ENCODE measurements around the gene ACP2. TPM values are rescaled to one million over a fixed set of nuclear protein-coding genes. Genes with fewer than 3 reads are reported as not detected.

The ACP2 gene
- total RNA-seq, 2 donors from 2014 or later, result 94.6 to 104 TPM

GRCh38 chr11:47270331-47271271, 22.0 kb upstream of the ACP2 start:
- intact Hi-C loops (cut with DNase I), result loop anchor here (10.0 kb wide), 1 partner anchor 154 kb away; the partner anchor contains the start of gene PSMC3
- peaks cover 12% of the 10 kb centered on the region for H3K4me1 ChIP-seq (replicated peaks)
- DNase-seq (ENCODE audit: low spot score), result peak; percentile 17

GRCh38 chr11:47269829-47270305, 21.3 kb upstream of the ACP2 start, which contains the start of gene MADD:
Gene MADD, plus strand, starts transcription at chr11:47270133.
- TF ChIP-seq POLR2AphosphoS5 (IDR thresholded peaks at IDR 0.05) (no peak), POLR2A (IDR thresholded peaks at IDR 0.05) (peak; percentile 66)
- TF ChIP-seq, protein P1, sequence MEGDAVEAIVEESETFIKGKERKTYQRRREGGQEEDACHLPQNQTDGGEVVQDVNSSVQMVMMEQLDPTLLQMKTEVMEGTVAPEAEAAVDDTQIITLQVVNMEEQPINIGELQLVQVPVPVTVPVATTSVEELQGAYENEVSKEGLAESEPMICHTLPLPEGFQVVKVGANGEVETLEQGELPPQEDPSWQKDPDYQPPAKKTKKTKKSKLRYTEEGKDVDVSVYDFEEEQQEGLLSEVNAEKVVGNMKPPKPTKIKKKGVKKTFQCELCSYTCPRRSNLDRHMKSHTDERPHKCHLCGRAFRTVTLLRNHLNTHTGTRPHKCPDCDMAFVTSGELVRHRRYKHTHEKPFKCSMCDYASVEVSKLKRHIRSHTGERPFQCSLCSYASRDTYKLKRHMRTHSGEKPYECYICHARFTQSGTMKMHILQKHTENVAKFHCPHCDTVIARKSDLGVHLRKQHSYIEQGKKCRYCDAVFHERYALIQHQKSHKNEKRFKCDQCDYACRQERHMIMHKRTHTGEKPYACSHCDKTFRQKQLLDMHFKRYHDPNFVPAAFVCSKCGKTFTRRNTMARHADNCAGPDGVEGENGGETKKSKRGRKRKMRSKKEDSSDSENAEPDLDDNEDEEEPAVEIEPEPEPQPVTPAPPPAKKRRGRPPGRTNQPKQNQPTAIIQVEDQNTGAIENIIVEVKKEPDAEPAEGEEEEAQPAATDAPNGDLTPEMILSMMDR (IDR thresholded peaks at IDR 0.05), result peak in 1 of 4 experiments; percentile 7
- intact Hi-C loops (cut with DNase I), result loop anchor here (2.0 to 10.0 kb wide), 2 partner anchors 93 to 155 kb away; partner anchors contain the start of genes ARFGAP2 and PSMC3
- peak within 1 kb of the TSS; percentile 69 to 90 for H3K4me3 ChIP-seq
- DNase-seq (ENCODE audit: low spot score), result peak; percentile 70
- no peaks in the 10 kb centered on the region for H3K27me3 ChIP-seq (replicated peaks; ENCODE audit: insufficient read depth)
- H3K36me3 ChIP-seq, result peaks cover 0 to 2% of the 10 kb centered on the region in 2 donors
- H3K27ac ChIP-seq, result peak within 1 kb of the TSS; percentile 97
- H3K9me3 ChIP-seq, result no peaks in the 10 kb centered on the region
- H3K4me1 ChIP-seq (replicated peaks), result peaks cover 12% of the 10 kb centered on the region
- WGBS, result 0% methylated on average over 28 of the region's 57 CpGs

More at GRCh38 chr11:47270331-47271271, 22.0 kb upstream of the ACP2 start:
- Histone ChIP-seq H3K4me3 (peak overlapping the region; percentile 69 to 90), H3K27ac (peak overlapping the region; percentile 97), H3K36me3 (peaks cover 4 to 7% of the 10 kb centered on the region in 2 donors), H3K27me3 (replicated peaks; ENCODE audit: insufficient read depth) (no peaks in the 10 kb centered on the region), H3K9me3 (no peaks in the 10 kb centered on the region)
- TF ChIP-seq, protein P1 (IDR thresholded peaks at IDR 0.05), result peak in 1 of 4 experiments; percentile 8
- TF ChIP-seq POLR2AphosphoS5 (IDR thresholded peaks at IDR 0.05), result peak; percentile 15
- TF ChIP-seq POLR2A (IDR thresholded peaks at IDR 0.05), result no peak
- WGBS, result 2% methylated on average over 34 of the region's 34 CpGs

GRCh38 chr11:47269002-47269828, 20.6 kb upstream of the ACP2 start:
- TF ChIP-seq POLR2A (IDR thresholded peaks at IDR 0.05), result no peak
- TF ChIP-seq, protein P1 (IDR thresholded peaks at IDR 0.05), result peak in 2 of 4 experiments; percentile 50 to 56
- TF ChIP-seq POLR2AphosphoS5 (IDR thresholded peaks at IDR 0.05), result peak; percentile 82
- Histone ChIP-seq H3K27me3 (replicated peaks; ENCODE audit: insufficient read depth) (no peaks in the 10 kb centered on the region), H3K9me3 (no peaks in the 10 kb centered on the region), H3K4me3 (peak overlapping the region; percentile 69 to 90), H3K27ac (peak overlapping the region; percentile 97), H3K4me1 (replicated peaks) (peaks cover 12% of the 10 kb centered on the region), H3K36me3 (no peaks in the 10 kb centered on the region)
- peak; percentile 90 for DNase-seq (ENCODE audit: low spot score)
- WGBS, result under 1% methylated on average over 30 of the region's 52 CpGs
- intact Hi-C loops (cut with DNase I), result loop anchor here (2.0 kb wide), 1 partner anchor 92 kb away; the partner anchor contains the start of gene ARFGAP2

GRCh38 chr11:47268448-47269001, 19.9 kb upstream of the ACP2 start:
- Histone ChIP-seq H3K9me3 (no peaks in the 10 kb centered on the region), H3K27me3 (replicated peaks; ENCODE audit: insufficient read depth) (no peaks in the 10 kb centered on the region), H3K36me3 (no peaks in the 10 kb centered on the region), H3K4me3 (peak overlapping the region in 1 of 2 donors; percentile 90), H3K27ac (peak overlapping the region; percentile 97), H3K4me1 (replicated peaks) (peaks cover 12% of the 10 kb centered on the region)
- TF ChIP-seq, protein P1 (IDR thresholded peaks at IDR 0.05), result no peak
- TF ChIP-seq POLR2A (IDR thresholded peaks at IDR 0.05), result peak; percentile 35
- DNase-seq (ENCODE audit: low spot score), result no peak
- intact Hi-C loops (cut with DNase I), result loop anchor here (2.0 kb wide), 1 partner anchor 92 kb away; the partner anchor contains the start of gene ARFGAP2
- WGBS, result 23% methylated on average over 13 of the region's 13 CpGs
